Body of pancreas (tissue), 4 donors: Measurements from ENCODE around the gene RAB30. TPM values are rescaled to one million over a fixed set of nuclear protein-coding genes. Genes with fewer than 3 reads are reported as not detected.

ENCODE experiments used
- ATAC-seq: fragments of 150-250 bp; one replicate; pipeline ENCODE4 v1.9.1; 2016
- DNase-seq, 4 donors: peaks; one replicate each; pipeline ENCODE4 v3.0.0-alpha.2; 2019
- H3K27ac ChIP-seq, 4 donors: fragments of 200-600 bp; sonication (generic); 1 replicate in 3 of 4; 2 replicates in 1 of 4; pipeline versions ENCODE4 v1.5.1 to v1.6.1; 2016 to 2019; ENCODE audit warnings: mild to moderate bottlenecking in 1 of 4, mixed read lengths in 1 of 4, moderate library complexity in 1 of 4
- H3K27me3 ChIP-seq, 2 donors: fragments of 200-600 bp; sonication (generic); one replicate each; pipeline ENCODE4 v1.6.0; 2016; ENCODE audit warnings: mild to moderate bottlenecking in 1 of 2
- H3K36me3 ChIP-seq, 2 donors: fragments of 200-600 bp; sonication (generic); replicated peaks in 1 of 2; 2 replicates each; pipeline ENCODE4 v1.5.1; 2016; ENCODE audit warnings: low read depth in 2 of 2; ENCODE audit not compliant: insufficient read depth in 1 of 2
- H3K4me1 ChIP-seq: fragments of 200-600 bp; sonication (generic); one replicate; pipeline ENCODE4 v1.6.0; 2016
- H3K4me3 ChIP-seq, 2 donors: fragments of 200-600 bp; sonication (generic); 1 replicate in 1 of 2; 2 replicates in 1 of 2; pipeline ENCODE4 v1.5.1; 2016 to 2019
- H3K9me3 ChIP-seq, 3 donors: fragments of 200-600 bp; sonication (generic); 1 replicate in 2 of 3; 2 replicates in 1 of 3; pipeline ENCODE4 v1.5.1; 2016
- POLR2A ChIP-seq, 3 donors: fragments of 450-650 bp; IDR thresholded peaks; one replicate each; pipeline ENCODE4 v1.6.1; 2016; ENCODE audit warnings: antibody characterized with exemption in 3 of 3, mild to moderate bottlenecking in 2 of 3
- WGBS, 2 donors: methylation state at CpG; one replicate each; pipeline ENCODE4 v1.1.5; 2017; 5-methylcytosine and 5-hydroxymethylcytosine counted together
- intact Hi-C: fragments of 100-400 bp; cut with DNase I; formaldehyde crosslinking; loops from one replicate; pipeline ENCODE4 v1.15.1; 2023
- total RNA-seq, 2 donors: library from RNA; depleted of rRNA; stranded (reverse); fragments of >200 nt; gene quantifications; one replicate each; pipeline ENCODE4 v1.1.0, GENCODE V29; 2016
- TF ChIP-seq, protein P1 (sequence below), 7 experiments: fragments of 450-650 bp in 4 of 7; fragments of 200-600 bp in 3 of 7; sonication (generic) in 3 of 7; IDR thresholded peaks; one replicate each; pipeline ENCODE4 v1.5.1; 2016 to 2019; ENCODE audit warnings: antibody characterized with exemption in 7 of 7

RAB30 gene
- total RNA-seq, 2 donors from 2014 or later = 1.6 to 10.4 TPM

DNA sequence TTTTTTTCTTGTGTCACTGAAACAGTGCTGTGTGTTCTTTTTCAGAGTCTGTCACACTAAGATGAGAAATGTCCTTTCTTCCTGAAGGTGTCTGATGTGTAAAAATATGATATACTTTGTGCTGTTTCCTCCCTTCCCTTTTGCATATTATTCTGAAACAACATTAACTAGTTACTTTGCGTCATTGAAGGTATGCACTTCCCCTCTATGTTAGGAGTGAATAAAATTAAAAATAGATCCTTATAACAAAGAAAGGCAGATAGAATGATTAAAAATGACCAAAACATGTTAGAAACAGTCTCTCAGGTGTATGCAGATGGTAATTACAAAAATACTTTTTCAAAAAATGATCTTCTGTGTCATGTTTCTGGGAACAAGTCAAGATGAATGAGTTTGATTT, 1.6 kb upstream of the RAB30 start:
- WGBS, 2 donors = 81 to 100% methylated on average over 1 of the region's 1 CpG
- intact Hi-C loops = no loop called here
- ATAC-seq (no peak), DNase-seq (no peak)
- TF ChIP-seq, protein P1, sequence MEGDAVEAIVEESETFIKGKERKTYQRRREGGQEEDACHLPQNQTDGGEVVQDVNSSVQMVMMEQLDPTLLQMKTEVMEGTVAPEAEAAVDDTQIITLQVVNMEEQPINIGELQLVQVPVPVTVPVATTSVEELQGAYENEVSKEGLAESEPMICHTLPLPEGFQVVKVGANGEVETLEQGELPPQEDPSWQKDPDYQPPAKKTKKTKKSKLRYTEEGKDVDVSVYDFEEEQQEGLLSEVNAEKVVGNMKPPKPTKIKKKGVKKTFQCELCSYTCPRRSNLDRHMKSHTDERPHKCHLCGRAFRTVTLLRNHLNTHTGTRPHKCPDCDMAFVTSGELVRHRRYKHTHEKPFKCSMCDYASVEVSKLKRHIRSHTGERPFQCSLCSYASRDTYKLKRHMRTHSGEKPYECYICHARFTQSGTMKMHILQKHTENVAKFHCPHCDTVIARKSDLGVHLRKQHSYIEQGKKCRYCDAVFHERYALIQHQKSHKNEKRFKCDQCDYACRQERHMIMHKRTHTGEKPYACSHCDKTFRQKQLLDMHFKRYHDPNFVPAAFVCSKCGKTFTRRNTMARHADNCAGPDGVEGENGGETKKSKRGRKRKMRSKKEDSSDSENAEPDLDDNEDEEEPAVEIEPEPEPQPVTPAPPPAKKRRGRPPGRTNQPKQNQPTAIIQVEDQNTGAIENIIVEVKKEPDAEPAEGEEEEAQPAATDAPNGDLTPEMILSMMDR (IDR thresholded peaks at IDR 0.05) = no peak
- TF ChIP-seq POLR2A (IDR thresholded peaks at IDR 0.05) = no peak
- Histone ChIP-seq H3K27me3 (no peaks in the 10 kb centered on the region), H3K9me3 (no peaks in the 10 kb centered on the region), H3K36me3 (no peaks in the 10 kb centered on the region), H3K4me3 (no peak overlapping the region), H3K4me1 (peaks cover 20% of the 10 kb centered on the region), H3K27ac (peak overlapping the region in 1 of 4 donors; percentile 78)

DNA sequence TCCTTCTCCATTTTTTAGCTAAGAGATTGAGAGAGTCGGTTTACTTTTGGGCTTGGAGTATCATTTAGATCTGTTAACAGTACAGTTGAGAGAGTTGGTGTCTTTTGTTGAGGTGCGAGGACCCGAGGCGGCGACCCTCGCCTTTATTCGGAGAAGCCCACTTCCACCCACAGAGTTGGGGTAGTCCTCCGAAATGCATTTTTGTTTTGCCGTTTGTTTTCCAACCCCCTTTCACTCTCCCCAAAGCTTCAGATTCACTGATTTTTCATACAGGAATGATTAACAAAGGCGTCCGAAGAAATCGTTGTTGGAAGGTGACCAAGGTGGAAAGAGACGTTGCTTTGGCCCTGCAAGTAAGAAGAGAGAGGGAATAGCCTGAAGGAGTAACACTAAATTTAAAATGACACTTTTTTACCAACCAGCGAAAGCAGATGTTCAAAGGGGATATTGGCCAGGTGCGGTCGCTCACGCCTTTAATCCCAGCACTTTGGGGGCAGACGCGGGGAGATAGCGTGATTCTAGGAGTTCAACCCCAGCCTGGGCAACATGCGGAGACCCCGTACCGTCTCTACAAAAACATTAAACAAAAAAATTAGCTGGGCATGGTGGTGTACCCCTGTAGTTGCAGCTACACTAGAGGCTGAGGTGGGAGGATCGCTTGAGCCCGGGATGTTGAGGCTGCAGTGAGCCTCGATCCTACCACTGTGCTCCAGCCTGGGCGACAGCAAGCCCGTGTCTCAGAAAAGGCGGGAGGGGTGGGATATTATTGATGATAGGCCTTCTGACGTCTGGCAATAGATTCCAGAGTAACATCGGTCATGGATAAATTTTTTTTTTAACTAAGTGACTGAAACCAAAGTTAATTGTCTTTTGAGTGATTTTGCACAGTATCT, 899 bp upstream of the RAB30 start:
- no peaks in the 10 kb centered on the region for H3K27me3 ChIP-seq
- WGBS, 2 donors = 7% methylated on average over 25 to 31 of the region's 31 CpGs
- TF ChIP-seq, protein P1 (IDR thresholded peaks at IDR 0.05) = no peak
- TF ChIP-seq POLR2A (IDR thresholded peaks at IDR 0.05) = no peak
- H3K36me3 ChIP-seq = no peaks in the 10 kb centered on the region
- ATAC-seq (no peak), DNase-seq (no peak)
- peaks cover 20% of the 10 kb centered on the region for H3K4me1 ChIP-seq
- H3K4me3 ChIP-seq = peak overlapping the region; percentile 37 to 87
- H3K27ac ChIP-seq = peak overlapping the region; percentile 78 to 97 (median 92)
- intact Hi-C loops = no loop called here
- no peaks in the 10 kb centered on the region for H3K9me3 ChIP-seq

DNA sequence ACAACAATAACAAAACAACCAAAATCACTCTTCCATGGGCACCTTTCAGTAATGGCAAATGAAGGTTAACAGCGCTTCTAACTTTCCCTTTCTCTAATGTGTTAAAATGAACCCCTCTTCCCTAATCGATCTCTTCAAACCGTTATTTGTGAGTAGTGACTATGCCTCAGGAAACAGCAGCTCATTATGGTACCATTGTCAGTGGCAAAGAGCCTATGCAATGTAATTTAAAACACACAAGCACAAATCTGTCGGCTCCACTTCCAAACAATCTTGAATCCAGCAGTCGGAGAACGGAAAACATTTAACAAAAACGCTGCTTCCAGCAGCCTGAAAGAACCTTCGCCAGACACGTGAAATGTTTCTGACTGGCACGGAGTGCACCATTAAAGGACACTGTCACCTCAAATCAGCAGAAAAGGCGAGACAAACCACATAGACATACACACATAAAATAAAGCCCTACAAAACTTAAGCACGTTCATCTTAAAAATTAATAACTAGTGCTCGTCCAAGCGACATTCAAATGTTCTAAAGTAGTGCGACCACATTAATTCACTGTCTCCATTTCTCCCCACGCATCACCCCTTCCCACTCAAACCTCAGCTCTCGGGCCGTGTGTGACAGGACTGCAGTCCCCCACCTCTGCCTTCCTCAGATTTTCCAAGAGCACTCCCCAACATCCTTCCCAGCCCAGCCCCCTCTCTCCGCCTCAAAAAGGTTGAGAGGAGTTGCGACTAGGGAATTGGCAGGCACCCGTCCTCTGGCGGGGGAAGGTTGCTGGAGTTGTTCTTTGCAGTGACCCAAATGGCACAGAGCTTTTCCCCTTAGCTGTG, 748 bp downstream of the RAB30 start:
- TF ChIP-seq POLR2A (IDR thresholded peaks at IDR 0.05) = no peak
- TF ChIP-seq, protein P1 (IDR thresholded peaks at IDR 0.05) = no peak

DNA sequence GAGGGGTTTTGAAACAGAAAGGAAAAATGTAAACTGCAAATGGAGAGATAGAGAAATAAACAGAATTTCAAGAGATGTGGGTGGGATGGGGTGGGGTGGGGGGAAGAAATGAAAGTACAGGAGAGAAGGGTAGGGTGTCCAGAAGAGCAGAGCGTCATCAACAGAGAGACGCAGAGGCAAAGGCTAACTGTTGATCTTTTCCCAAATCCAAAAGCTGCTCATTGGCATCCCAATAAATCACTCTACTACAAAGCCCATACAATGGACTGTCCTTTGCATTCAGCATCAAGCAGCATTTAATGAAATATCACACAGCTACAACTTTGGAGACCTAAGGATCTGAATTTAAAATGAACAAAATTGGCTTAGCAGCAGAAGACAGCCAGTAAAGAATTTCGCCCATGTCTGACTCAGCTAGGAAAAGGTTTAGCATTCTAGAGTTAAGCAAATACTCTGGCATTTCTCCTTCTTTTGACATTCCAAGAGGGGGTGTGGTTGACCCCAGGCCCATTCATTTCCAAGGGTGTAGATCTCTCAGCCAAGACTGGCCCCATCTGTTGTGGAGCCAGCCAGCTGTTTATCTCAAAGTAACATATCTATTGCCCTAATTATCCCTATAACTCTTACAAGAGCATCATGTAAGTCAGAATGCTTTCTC, 1.5 kb downstream of the RAB30 start:
- no peak for ATAC-seq
- peak overlapping the region in 3 of 4 donors; percentile 78 to 94 (median 90) for H3K27ac ChIP-seq
- WGBS, 2 donors = 75 to 76% methylated on average over 3 of the region's 3 CpGs

More for the DNA sequence above, 748 bp downstream of the RAB30 start:
- 0% methylated on average over 22 of the region's 22 CpGs for WGBS, 2 donors
- Histone ChIP-seq H3K9me3 (no peaks in the 10 kb centered on the region), H3K4me3 (peak overlapping the region; percentile 28 to 87), H3K4me1 (peaks cover 20% of the 10 kb centered on the region), H3K27me3 (no peaks in the 10 kb centered on the region), H3K36me3 (no peaks in the 10 kb centered on the region), H3K27ac (peak overlapping the region; percentile 78 to 97 (median 92))
- ATAC-seq (peak; percentile 11), DNase-seq (peak; percentile 43 to 52 (median 50))
- intact Hi-C loops = no loop called here

More for the DNA sequence above, 1.5 kb downstream of the RAB30 start:
- H3K9me3 ChIP-seq = no peaks in the 10 kb centered on the region
- intact Hi-C loops = no loop called here
- peaks cover 20% of the 10 kb centered on the region for H3K4me1 ChIP-seq
- TF ChIP-seq POLR2A (IDR thresholded peaks at IDR 0.05) = no peak
- TF ChIP-seq, protein P1 (IDR thresholded peaks at IDR 0.05) = no peak
- no peak overlapping the region for H3K4me3 ChIP-seq
- H3K27me3 ChIP-seq = no peaks in the 10 kb centered on the region
- peak in 1 of 4 donors; percentile 9 for DNase-seq
- H3K36me3 ChIP-seq = no peaks in the 10 kb centered on the region
